ENCODE results near the gene SSR1.

DNA sequence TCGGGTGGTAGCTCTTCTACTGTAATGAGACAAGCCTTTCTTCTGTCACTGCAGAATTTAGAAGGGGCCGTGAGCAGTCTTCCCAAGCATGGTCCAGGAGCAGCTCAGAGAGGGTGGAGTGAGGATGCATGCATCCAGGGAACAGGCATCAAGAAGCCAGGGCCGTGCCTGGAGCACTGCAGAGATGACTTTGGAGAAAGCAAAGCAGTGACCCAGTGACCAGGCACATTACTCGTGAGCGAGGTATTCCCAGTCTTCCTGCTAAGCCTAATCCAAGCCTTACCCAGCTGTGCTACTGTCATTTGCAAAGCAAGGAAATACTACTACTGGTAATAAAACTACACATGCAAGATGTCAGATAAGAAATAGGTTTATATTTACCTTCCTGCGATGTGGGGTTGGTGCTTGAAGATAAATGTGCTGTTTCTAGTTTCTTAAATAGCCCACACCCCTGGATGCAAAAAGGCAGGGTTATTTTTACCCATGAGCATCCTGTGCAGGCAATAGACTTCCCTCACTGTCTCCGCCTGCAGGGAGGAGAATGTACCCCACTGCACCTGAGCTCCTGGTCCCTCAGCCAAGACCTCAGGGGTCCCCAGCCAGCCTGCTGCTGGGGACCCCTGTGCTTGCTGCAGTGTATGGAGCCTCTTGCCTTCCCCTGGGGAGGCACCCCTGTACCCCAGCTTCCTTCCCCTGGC is 62.9 kb downstream of the SSR1 start:
- TF ChIP-seq, protein P1, sequence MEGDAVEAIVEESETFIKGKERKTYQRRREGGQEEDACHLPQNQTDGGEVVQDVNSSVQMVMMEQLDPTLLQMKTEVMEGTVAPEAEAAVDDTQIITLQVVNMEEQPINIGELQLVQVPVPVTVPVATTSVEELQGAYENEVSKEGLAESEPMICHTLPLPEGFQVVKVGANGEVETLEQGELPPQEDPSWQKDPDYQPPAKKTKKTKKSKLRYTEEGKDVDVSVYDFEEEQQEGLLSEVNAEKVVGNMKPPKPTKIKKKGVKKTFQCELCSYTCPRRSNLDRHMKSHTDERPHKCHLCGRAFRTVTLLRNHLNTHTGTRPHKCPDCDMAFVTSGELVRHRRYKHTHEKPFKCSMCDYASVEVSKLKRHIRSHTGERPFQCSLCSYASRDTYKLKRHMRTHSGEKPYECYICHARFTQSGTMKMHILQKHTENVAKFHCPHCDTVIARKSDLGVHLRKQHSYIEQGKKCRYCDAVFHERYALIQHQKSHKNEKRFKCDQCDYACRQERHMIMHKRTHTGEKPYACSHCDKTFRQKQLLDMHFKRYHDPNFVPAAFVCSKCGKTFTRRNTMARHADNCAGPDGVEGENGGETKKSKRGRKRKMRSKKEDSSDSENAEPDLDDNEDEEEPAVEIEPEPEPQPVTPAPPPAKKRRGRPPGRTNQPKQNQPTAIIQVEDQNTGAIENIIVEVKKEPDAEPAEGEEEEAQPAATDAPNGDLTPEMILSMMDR (IDR thresholded peaks at IDR 0.05; ENCODE audit: low read length), result no peak
- no peak for TF ChIP-seq EZH2 (optimal IDR thresholded peaks at IDR 0.05; ENCODE audit: low read depth, low read length)
- no peak for TF ChIP-seq EZH2phosphoT487 (IDR thresholded peaks at IDR 0.05; ENCODE audit: low read length)

All from MM.1S (cell line).